Measurements from ENCODE around the gene CFAP53.

CFAP53 gene

DNA sequence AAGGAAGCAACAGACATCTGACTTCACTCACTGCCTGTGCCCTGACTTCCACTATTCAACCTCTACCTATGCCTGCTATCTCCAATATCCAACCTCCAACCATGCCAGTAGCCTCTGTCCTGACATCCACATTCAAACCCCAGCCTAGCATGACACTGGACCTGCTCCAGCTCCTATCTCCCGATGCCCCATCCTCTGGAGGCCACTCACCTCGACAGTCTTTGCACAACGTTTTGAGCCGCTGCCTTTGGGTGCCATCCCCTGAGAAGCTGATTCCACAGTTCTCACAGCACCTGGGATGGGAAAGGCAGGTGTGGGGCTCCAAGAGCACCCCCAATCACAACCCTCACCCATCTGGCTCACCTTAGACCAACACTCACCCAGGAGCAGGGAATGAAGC, 10.2 kb upstream of the CFAP53 start:
- FAIRE-seq (no peak), DNase-seq (ENCODE audit: insufficient read length, low spot score) (no peak)
- TF ChIP-seq, protein P1, sequence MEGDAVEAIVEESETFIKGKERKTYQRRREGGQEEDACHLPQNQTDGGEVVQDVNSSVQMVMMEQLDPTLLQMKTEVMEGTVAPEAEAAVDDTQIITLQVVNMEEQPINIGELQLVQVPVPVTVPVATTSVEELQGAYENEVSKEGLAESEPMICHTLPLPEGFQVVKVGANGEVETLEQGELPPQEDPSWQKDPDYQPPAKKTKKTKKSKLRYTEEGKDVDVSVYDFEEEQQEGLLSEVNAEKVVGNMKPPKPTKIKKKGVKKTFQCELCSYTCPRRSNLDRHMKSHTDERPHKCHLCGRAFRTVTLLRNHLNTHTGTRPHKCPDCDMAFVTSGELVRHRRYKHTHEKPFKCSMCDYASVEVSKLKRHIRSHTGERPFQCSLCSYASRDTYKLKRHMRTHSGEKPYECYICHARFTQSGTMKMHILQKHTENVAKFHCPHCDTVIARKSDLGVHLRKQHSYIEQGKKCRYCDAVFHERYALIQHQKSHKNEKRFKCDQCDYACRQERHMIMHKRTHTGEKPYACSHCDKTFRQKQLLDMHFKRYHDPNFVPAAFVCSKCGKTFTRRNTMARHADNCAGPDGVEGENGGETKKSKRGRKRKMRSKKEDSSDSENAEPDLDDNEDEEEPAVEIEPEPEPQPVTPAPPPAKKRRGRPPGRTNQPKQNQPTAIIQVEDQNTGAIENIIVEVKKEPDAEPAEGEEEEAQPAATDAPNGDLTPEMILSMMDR (IDR thresholded peaks at IDR 0.05; ENCODE audit: insufficient read depth, missing control alignments), result no peak

DNA sequence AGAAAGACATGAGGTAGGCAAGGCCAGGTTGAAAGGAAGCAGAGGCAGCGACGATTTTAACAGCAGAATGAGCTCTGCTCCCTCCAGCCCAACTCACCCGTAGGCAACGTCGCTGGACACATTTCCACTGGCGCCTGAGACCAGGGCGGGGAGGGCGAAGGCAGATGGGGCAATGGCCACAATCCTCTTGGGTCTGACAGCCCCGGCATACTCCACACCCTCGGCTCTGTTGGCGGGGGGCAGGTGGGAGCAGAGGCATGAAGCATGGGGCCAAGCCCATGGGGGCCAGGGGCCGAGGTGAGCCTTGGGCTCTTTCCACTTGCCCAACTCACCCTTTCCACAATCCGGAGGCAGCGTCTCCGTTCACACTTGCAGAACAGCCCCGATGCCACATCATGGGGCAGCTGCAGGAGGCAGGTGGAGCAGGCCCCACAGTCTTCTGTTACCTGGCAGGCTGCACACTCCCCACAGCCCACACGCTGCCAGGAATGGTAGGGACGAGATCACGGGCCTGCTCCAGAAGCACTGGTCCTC, 9.3 kb upstream of the CFAP53 start:
- TF ChIP-seq, protein P1 (IDR thresholded peaks at IDR 0.05; ENCODE audit: insufficient read depth, missing control alignments), result no peak
- FAIRE-seq (no peak), DNase-seq (ENCODE audit: insufficient read length, low spot score) (no peak)

DNA sequence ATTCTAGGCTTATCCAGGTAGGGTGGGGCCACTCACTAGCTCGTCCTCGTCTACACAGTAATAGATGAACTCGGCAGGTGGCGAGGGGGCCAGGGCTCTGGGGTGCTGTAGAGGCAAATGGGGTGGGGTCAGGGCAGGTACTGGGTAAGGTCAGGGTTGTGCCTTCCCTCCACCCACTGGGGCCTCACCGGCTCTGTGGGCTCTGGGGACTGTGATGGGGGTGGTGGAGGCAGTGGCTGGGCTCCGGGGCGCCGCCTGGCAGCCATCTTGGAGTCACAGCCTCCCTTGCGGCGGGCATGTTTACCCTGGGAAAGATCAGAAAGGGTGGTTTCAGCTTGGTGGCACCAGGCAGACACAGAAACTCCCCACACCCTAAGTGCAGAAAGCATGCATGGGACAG, 8.6 kb upstream of the CFAP53 start:
- DNase-seq (ENCODE audit: insufficient read length, low spot score) (no peak), FAIRE-seq (no peak)
- TF ChIP-seq, protein P1 (IDR thresholded peaks at IDR 0.05; ENCODE audit: insufficient read depth, missing control alignments), result no peak

DNA sequence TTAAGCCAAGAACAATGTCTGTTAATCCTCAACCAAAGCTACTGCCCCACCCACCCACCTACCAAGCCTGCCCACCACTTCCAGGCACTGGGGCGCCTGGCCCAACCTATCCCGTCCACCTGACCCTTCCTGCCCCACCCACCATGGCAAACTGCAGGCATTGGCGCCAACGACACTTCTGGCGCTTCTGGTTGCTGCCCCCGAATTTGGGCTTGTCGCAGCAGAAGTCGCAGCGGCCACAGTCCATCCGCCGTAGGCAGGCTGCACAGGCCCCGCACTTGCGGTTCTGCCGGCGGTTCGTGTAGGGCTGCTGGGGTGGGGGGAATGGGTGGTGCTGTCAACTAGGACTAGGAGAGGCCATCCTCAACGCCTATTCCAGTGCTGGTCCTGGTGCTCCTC, 7.7 kb upstream of the CFAP53 start:
- FAIRE-seq, result no peak

DNA sequence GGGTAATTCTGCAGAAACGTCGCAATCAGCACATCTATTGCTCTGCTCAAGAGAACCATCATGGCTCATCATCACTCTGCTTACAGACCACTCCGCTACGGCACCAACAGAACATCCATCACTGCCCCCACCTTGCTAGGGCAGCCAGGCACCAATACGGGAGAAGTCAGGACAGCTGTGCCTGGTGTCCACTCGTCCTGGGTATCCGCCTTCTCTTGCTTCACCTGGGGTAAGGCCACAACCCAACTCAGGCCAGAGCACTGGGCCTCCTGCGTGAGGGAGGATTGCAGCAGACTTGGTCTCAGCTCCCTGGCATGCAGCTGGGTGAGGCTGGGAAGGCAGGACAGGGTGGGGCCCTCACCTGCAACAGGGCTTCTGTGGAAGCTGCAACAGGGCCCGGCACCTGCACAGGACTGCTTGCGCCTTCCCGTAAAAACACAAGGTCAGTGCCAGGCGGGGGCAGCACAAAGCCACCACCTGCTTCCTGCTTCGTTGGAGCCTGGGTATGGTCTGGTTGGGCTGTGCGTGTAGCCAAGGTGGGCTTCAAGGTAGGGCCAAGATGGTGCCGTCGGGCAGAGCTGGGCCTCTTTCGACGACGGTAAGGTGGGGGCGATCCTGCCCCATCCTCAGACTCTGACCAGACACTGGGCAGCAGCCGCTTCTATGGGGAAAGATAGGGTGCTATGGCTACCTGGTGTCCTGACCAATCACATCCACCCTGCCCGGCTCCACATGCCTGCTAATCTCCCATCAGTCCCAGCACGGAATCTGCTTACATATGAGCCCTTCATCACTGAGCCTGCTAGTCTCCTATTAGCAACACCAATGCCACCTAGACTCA, 7.1 kb upstream of the CFAP53 start:
- no peak for FAIRE-seq
- no peak for DNase-seq (ENCODE audit: insufficient read length, low spot score)
- TF ChIP-seq, protein P1 (IDR thresholded peaks at IDR 0.05; ENCODE audit: insufficient read depth, missing control alignments), result no peak

More for the DNA sequence above, 7.7 kb upstream of the CFAP53 start:
- DNase-seq (ENCODE audit: insufficient read length, low spot score), result no peak
- TF ChIP-seq, protein P1 (IDR thresholded peaks at IDR 0.05; ENCODE audit: insufficient read depth, missing control alignments), result no peak

DNA sequence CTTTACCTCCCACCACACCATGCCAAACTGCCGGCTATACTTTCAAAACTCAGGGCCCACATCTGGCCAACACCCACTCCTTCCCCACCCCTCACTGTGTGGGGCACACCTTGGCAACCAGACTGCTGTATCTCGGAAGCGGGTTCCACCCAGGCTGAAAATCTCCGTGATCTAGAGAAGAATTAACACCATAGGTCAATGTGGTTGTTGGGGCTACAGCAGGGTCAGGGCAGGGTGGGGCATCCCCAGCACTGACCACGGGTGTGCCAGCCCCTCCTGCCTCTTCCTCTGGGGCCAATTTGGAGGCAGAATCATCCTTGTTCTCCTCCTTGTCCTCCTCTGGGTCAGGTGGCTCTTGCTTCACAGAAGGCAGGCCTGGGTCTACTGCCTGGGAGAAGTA, 6.3 kb upstream of the CFAP53 start:
- DNase-seq (ENCODE audit: insufficient read length, low spot score), result no peak
- TF ChIP-seq, protein P1 (IDR thresholded peaks at IDR 0.05; ENCODE audit: insufficient read depth, missing control alignments), result no peak
- no peak for FAIRE-seq
